Prostate gland (tissue), 2 donors: Measurements from ENCODE around the gene KIF2A. TPM values are rescaled to one million over a fixed set of nuclear protein-coding genes. Genes with fewer than 3 reads are reported as not detected.

Experiments
- DNase-seq: peaks from one replicate; pipeline ENCODE4 v3.0.0-alpha.2; 2019; ENCODE audit warnings: low spot score
- H3K27ac ChIP-seq, 2 donors: fragments of 200-600 bp; sonication (generic); 2 replicates each; pipeline ENCODE4 v1.5.1; 2017 to 2019
- H3K27me3 ChIP-seq: fragments of 200-600 bp; sonication (generic); replicated peaks from 2 replicates; pipeline ENCODE4 v1.5.1; 2019; ENCODE audit not compliant: insufficient read depth
- H3K36me3 ChIP-seq, 2 donors: fragments of 200-600 bp; sonication (generic); 1 replicate in 1 of 2; 2 replicates in 1 of 2; pipeline versions ENCODE4 v1.5.1 to v1.8.1; 2017 to 2019
- H3K4me1 ChIP-seq: fragments of 200-600 bp; sonication (generic); replicated peaks from 2 replicates; pipeline ENCODE4 v1.5.1; 2019
- H3K4me3 ChIP-seq, 2 donors: fragments of 200-600 bp; sonication (generic); 2 replicates each; pipeline ENCODE4 v1.5.1; 2017 to 2019
- H3K9me3 ChIP-seq: fragments of 200-600 bp; sonication (generic); 2 replicates; pipeline ENCODE4 v1.5.1; 2017
- CTCF ChIP-seq, 4 experiments: fragments of 200-600 bp in 2 of 4; fragments of 450-650 bp in 2 of 4; sonication (generic) in 2 of 4; IDR thresholded peaks; 1 replicate in 3 of 4; 2 replicates in 1 of 4; pipeline ENCODE4 v1.5.1; 2016 to 2019; ENCODE audit warnings: antibody characterized with exemption in 4 of 4, mild to moderate bottlenecking in 2 of 4, moderate library complexity in 2 of 4
- POLR2A ChIP-seq: fragments of 450-650 bp; IDR thresholded peaks from one replicate; pipeline ENCODE4 v1.6.1; 2016; ENCODE audit warnings: antibody characterized with exemption, mild to moderate bottlenecking
- POLR2AphosphoS5 ChIP-seq: sonication (generic); formaldehyde crosslinking; IDR thresholded peaks from one replicate; pipeline ENCODE4 v1.6.1; 2017; ENCODE audit warnings: antibody characterized with exemption
- WGBS: methylation state at CpG from one replicate; pipeline ENCODE4 v1.1.5; 2018; 5-methylcytosine and 5-hydroxymethylcytosine counted together
- intact Hi-C: fragments of 100-400 bp; cut with DNase I; formaldehyde crosslinking; loops from one replicate; pipeline ENCODE4 v1.14.2; 2022
- total RNA-seq, 2 donors: library from RNA; depleted of rRNA; stranded (reverse); fragments of >200 nt; gene quantifications; one replicate each; pipeline ENCODE4 v1.1.0, GENCODE V29; 2016

Gene KIF2A
- total RNA-seq, 2 donors from 2014 or later, result 20.3 to 43.4 TPM

- H3K4me1 ChIP-seq, result no peaks in the 10 kb centered on the region
- TF ChIP-seq CTCF (IDR thresholded peaks at IDR 0.05) (no peak), POLR2A (no peak), POLR2AphosphoS5 (no peak)
- no peaks in the 10 kb centered on the region for H3K27me3 ChIP-seq
- 66% methylated on average over 11 of the region's 11 CpGs for WGBS
- peak overlapping the region; percentile 26 to 41 for H3K27ac ChIP-seq
- H3K9me3 ChIP-seq, result no peaks in the 10 kb centered on the region
- intact Hi-C loops, result no loop called here
- DNase-seq, result no peak
- no peak overlapping the region for H3K4me3 ChIP-seq
- H3K36me3 ChIP-seq, result no peaks in the 10 kb centered on the region
These were observed 126.0 kb downstream of the KIF2A start for GRCh38 chr5:62431735-62432620.

- Histone ChIP-seq H3K27ac (peak overlapping the region; percentile 26 to 41), H3K36me3 (no peaks in the 10 kb centered on the region), H3K4me1 (no peaks in the 10 kb centered on the region), H3K4me3 (no peak overlapping the region), H3K27me3 (no peaks in the 10 kb centered on the region), H3K9me3 (no peaks in the 10 kb centered on the region)
- 63% methylated on average over 5 of the region's 5 CpGs for WGBS
- DNase-seq, result no peak
- intact Hi-C loops, result no loop called here
- TF ChIP-seq CTCF (IDR thresholded peaks at IDR 0.05), result no peak
- no peak for TF ChIP-seq POLR2AphosphoS5
- TF ChIP-seq POLR2A, result no peak
These were observed 126.6 kb downstream of the KIF2A start for GRCh38 chr5:62432621-62433064.

Other genes starting within 250 kb of the KIF2A start
- gene DIMT1, start 97.7 kb downstream of the KIF2A start, total RNA-seq, result 10 to 100 TPM; 26.1 to 35.6 TPM
- gene IPO11, start 106.6 kb downstream of the KIF2A start, total RNA-seq, result 10 to 100 TPM; 15.5 to 36.2 TPM